Neural crest cell (in vitro differentiated cells): ENCODE results near the gene SH3RF3. TPM values are rescaled to one million over a fixed set of nuclear protein-coding genes. Genes with fewer than 3 reads are reported as not detected.

Experiments
- DNase-seq: peaks from one replicate; pipeline ENCODE4 v3.0.0; 2021; ENCODE audit warnings: low read depth, mixed read lengths, low spot score
- H3K27ac Mint-ChIP-seq: one replicate; pipeline ENCODE4 v1.8.0; 2021; ENCODE audit warnings: mild to moderate bottlenecking, mixed read lengths; ENCODE audit not compliant: unreplicated experiment
- H3K27me3 Mint-ChIP-seq: 2 replicates; pipeline ENCODE4 v1.8.0; 2021; ENCODE audit warnings: low read depth, mild to moderate bottlenecking, mixed read lengths
- H3K36me3 Mint-ChIP-seq: 2 replicates; pipeline ENCODE4 v1.8.0; 2021; ENCODE audit warnings: low read depth, mild to moderate bottlenecking, mixed read lengths
- H3K4me1 Mint-ChIP-seq: 2 replicates; pipeline ENCODE4 v1.8.0; 2021; ENCODE audit warnings: mixed read lengths
- H3K4me3 Mint-ChIP-seq: one replicate; pipeline ENCODE4 v1.8.0; 2021; ENCODE audit warnings: mild to moderate bottlenecking, mixed read lengths
- H3K9me3 Mint-ChIP-seq: 2 replicates; pipeline ENCODE4 v1.8.0; 2021; ENCODE audit warnings: mixed read lengths
- CTCF ChIP-seq: fragments of 200-600 bp; sonication (generic); conservative IDR thresholded peaks from 2 replicates; pipeline ENCODE4 v1.5.0; 2021; ENCODE audit warnings: antibody characterized with exemption, mild to moderate bottlenecking
- total RNA-seq: library from RNA; stranded (reverse); gene quantifications from 2 replicates; pipeline ENCODE4 v1.2.1, GENCODE V29; 2021

The SH3RF3 gene
- total RNA-seq, 1 donor from 2014 or later = 0.70 TPM

- Mint-ChIP-seq H3K4me3 (no peak overlapping the region), H3K36me3 (no peaks in the 10 kb centered on the region), H3K4me1 (peaks cover 7% of the 10 kb centered on the region), H3K9me3 (no peaks in the 10 kb centered on the region), H3K27ac (peak overlapping the region; percentile 19), H3K27me3 (no peaks in the 10 kb centered on the region)
- no peak for TF ChIP-seq CTCF
- DNase-seq = no peak
Observed at GRCh38 chr2:109527079-109527478, 398.1 kb downstream of the SH3RF3 start.

GRCh38 chr2:109527846-109528705 is 399.1 kb downstream of the SH3RF3 start:
- no peak overlapping the region for H3K27ac Mint-ChIP-seq
- no peaks in the 10 kb centered on the region for H3K36me3 Mint-ChIP-seq
- H3K9me3 Mint-ChIP-seq = no peaks in the 10 kb centered on the region
- H3K4me3 Mint-ChIP-seq = no peak overlapping the region
- H3K4me1 Mint-ChIP-seq = peaks cover 7% of the 10 kb centered on the region
- DNase-seq = no peak
- H3K27me3 Mint-ChIP-seq = no peaks in the 10 kb centered on the region
- TF ChIP-seq CTCF = no peak

GRCh38 chr2:109528811-109529501 is 400.0 kb downstream of the SH3RF3 start:
- Mint-ChIP-seq H3K9me3 (no peaks in the 10 kb centered on the region), H3K27me3 (no peaks in the 10 kb centered on the region), H3K27ac (no peak overlapping the region), H3K36me3 (no peaks in the 10 kb centered on the region), H3K4me1 (peaks cover 11% of the 10 kb centered on the region), H3K4me3 (no peak overlapping the region)
- DNase-seq = no peak
- TF ChIP-seq CTCF = no peak

- Mint-ChIP-seq H3K4me3 (no peak overlapping the region), H3K4me1 (peaks cover 13% of the 10 kb centered on the region), H3K9me3 (no peaks in the 10 kb centered on the region), H3K27ac (no peak overlapping the region), H3K36me3 (no peaks in the 10 kb centered on the region), H3K27me3 (no peaks in the 10 kb centered on the region)
- no peak for DNase-seq
- TF ChIP-seq CTCF = no peak
Observed at GRCh38 chr2:109529532-109530449, 400.8 kb downstream of the SH3RF3 start.

GRCh38 chr2:109530712-109531111 is 401.7 kb downstream of the SH3RF3 start:
- Mint-ChIP-seq H3K36me3 (no peaks in the 10 kb centered on the region), H3K4me1 (peaks cover 13% of the 10 kb centered on the region), H3K4me3 (no peak overlapping the region), H3K27me3 (no peaks in the 10 kb centered on the region), H3K9me3 (peaks cover 2% of the 10 kb centered on the region), H3K27ac (no peak overlapping the region)
- TF ChIP-seq CTCF = no peak
- DNase-seq = no peak
